GM21576 (cell line): ENCODE results near the gene GOLM1.
"Not testable (repeated sequence)": the region's sequence is repeated elsewhere in the genome, so short reads cannot be mapped to it uniquely, and the experiment has no call there.

Experiments used
- ATAC-seq: cut with Tn5 transposase; IDR thresholded peaks from one replicate; pipeline ENCODE4 v1.9.1; 2021; ENCODE audit warnings: mild to moderate bottlenecking, moderate library complexity; ENCODE audit not compliant: unreplicated experiment

Gene GOLM1

DNA sequence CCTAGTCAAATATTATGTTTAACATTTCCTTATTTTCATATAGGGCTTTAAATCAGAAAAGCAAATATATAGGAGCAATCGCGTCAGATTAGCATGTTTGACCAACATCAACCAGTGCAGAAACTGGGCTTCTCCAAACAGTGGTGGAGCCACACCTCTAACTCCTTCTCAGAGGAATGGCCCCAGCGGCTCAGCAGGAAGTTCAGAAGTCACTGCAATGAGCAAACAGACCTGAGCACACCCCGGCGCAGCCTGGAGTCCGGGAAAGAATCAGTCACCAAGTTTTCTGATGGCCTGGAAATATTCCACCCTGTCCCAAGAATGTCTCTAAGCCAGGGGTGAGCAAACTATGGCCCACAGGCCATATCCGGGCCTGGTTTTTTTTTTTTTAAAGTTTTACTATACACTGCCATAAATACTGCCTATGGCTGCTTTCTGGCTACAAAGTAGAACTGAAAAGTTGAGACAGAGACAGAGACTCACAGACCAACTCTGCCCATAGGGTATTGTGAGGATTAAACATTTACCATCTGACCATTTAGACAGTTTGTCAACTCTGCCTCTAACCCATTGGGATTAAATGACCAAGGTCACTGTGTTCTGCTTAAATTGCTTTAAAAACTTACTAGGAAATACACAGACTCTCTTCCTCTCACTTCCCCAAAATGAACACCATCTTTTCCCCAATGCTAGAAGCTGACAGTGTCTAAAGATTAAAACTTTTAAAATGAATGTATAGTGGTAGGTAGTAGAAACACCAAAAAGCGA, 5.4 kb downstream of the GOLM1 start:
- no peak for ATAC-seq

DNA sequence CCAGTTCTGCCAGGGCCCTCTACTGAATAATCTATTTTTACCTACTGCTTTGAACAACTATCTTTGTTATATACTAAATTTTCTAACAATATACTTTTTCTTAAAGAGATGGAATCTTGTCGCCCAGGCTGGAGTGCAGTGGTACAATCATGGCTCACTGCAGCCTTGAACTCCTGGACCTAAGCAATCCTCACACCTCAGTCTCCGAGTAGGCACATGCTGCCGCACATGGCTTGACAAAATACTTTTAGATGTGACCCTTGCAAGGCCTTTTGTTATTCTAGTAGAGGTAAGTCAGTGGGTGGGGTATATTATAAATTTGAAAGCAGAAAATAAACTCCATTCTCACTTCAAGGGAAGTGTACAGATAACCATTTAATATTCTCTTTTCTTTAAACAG, 7.9 kb downstream of the GOLM1 start:
- no peak for ATAC-seq

DNA sequence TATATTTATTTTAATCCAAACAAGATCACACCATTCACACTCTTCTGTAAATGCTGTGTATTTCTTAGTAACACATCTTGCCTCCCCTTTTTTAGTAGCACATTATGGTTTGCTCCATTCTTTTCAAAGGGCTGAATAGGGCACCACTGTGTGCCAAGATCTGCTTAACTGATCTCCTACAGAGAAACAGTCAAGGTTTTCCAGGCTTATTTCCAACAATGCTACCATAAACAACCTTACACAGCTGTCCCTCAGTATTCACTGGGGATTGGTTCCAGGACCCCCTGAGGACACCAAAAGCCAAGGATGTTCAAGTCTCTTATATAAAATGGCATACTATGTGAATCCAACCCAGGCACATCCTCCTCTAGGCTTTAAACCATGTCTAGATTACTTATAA, 16.5 kb downstream of the GOLM1 start:
- no peak for ATAC-seq

DNA sequence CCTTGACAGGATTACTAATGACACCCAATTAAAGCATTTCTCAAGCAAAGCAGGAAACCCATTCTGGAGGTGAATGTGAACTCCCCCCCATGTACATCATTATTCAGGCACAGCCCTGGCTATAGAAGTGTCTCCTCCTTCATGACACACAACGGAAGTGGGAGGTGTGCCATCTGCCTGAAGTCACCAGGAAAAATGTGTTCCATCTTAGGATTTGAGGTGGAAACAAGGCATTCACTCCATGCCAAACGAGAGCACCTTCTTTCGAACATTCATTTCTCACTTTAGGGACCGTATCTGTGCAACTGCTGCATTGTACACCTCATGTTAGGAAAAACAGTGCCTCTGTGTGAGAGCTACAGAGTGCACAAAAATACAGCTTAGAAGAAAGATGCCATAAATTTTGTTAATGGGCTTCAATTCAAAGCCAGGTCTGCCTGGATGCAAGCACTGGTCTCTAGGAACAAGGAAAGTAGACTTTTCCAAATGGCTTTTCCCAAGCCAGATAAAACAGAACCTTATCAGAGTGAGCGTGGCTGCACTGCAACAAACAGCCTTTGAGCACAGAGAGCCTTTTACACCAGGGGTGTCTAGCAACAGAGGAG, 19.4 kb downstream of the GOLM1 start:
- ATAC-seq, result no peak

DNA sequence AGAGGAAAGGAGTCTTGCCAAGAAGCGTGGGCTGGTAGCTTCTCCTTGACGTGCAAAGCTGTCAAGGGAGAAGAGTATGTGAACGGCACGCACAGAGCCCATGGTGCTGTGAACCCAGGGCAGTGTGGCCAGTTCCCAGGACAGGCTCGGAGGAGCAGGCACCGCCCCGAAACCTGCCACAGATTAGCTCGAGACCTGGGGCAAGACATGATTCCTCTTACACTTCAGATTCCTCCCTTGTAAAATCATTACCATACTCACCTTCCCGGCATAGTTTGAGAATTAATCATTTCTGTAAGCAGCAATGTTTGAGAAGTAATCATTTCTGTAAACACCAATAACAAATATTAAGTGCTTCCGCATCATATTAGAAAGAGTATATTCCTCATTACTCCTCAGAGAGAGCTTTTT, 19.9 kb downstream of the GOLM1 start:
- ATAC-seq, result no peak

DNA sequence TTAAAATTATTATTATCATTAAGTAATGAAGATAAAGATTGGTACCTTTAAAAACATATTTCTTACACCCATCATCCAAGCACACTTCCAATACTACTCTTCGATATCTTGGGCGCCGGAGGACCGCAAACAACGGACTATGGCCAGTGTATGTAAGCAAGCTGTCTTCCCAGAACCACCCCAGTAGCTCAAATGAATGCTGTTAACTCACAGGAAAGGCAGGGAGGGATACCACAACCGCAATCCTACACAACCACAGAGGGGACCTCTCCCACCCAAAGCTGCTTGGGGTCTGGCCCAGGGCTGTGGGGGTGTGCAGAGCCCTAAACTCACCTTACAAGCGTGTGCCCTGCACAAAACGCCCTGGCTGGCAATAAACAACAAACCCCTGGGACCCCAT, 20.6 kb downstream of the GOLM1 start:
- no peak for ATAC-seq

DNA sequence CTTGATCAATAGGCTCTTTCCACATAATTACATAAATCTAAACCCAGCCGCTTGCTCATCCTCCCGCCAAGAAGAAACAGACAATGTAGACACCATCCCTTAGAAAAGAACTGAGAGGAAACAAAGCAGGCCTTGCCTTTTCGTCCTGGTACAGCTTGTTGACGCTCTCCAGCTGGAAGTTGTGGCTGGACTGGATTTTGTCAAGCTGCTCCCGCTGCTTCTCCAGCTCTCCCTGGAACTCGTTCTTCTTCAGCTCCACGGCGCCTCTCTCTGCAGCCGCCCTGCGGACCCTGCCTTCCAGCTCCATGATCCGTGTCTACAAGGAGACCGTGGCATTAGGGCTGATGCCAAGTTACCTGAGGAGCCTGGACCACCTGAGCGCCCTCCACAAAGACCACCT, 22.1 kb downstream of the GOLM1 start:
- ATAC-seq, result no peak

DNA sequence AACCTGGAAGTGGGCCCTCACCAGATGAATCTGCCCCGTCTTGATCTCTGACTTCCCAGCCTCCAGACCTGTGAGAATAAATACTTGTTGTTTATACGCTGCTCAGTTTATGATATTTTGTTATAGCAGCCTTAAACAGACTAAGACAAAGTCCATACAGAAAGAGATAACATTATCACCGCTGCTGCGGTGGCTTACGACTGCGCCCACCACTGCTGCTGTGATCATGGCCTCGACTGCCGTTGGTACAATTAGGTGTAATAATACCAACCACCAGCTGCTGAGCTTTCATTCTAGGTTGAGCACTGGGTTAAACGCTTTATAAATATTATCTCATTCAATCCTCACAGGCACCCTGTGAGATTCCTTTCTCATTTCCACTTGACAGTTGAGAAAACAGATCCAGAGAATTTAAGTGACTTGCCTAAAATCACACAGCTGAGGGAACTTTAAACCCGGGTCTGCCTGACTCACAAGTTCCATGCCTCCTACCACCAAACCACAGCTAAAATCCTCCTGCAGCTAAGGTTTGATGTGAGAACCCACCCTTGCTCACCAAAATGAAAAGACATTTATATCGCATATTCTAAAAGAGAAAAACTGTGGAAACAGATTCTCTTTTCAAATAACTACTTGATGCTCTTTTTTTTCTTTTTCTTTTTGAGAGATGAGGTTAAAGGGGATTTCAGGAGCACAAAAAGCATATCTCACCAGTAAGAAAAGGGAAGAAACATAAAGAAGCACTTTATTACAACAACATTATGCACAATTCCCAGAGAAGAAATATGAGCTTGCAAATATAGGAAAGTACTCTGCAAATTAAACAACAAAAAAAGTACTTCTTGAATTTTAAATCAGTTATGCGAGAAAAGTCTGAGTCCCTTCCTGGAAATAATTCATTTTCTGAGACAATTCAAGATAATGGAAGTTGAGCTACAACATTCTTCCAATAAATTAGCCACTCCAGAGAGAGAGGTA, 23.9 kb downstream of the GOLM1 start:
- no peak for ATAC-seq

DNA sequence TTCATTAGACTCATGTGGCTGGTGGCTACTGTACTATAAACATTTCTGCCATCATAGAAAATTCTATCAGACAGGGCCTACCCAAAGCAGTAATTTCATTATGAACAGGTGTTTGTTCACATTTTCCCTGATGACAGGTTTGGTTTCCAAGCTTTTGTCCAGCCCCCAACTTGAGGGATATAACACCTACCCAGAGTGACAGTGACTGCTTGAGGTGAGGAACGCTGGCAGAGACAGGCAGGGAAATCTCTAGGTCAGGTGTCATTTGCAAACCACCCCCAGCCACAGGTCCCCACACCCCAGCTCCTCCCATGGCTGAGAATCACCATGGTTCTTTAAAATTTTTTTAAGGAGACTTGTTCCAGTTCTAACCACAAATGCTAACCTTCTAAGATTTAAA, 25.5 kb downstream of the GOLM1 start:
- no peak for ATAC-seq

DNA sequence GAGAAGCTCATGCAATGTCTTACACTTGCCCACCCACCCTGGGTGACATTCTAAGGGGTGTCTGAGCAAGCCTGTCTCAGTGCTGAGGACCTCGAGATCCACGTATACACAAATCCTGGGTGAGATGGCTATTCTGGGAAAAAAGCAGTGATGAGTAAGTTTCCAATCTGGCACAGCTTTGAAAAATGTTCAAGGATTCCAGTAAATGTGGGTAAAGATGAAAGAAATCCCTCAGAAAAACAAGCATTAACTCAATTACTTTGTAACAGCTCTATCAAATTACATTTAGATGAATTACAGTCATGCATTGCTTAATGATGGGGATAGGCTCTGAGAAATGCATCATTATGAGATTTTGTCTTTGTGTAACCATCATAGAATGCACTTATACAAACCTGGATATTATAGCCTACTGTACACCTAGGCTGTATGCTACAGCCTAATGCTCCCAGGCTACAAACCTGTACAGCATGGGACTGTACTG, 26.9 kb downstream of the GOLM1 start:
- no peak for ATAC-seq

DNA sequence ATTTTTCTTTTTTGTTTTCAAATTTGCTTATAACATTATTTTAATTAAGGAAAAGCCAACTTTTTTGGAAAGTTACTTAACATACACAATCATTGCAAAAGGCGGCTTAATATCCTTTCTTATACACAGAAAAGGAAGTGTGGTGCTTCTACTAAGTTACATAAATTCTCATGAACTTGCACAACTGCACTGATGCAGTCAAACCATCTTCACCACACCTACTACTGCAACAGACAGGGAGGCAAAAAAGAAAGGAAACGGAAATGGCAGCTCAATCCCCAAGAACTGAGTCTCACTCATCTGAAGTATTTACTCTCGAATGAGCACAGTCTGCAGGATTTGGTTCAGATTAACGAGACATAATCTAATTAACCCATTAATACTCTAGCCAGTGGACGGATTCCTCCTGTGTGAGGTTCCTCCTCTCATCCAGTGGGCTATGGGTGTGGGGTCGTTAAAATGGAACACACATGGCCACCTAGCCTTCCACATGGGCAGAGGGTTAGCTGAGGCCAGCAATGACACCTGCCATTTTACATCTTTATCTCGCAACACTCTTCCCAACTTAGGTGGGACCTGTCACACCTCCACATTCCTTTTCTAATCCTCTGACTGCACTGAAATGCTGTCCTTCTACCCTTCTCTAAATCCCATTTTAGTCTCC, 30.0 kb downstream of the GOLM1 start:
- no peak for ATAC-seq

DNA sequence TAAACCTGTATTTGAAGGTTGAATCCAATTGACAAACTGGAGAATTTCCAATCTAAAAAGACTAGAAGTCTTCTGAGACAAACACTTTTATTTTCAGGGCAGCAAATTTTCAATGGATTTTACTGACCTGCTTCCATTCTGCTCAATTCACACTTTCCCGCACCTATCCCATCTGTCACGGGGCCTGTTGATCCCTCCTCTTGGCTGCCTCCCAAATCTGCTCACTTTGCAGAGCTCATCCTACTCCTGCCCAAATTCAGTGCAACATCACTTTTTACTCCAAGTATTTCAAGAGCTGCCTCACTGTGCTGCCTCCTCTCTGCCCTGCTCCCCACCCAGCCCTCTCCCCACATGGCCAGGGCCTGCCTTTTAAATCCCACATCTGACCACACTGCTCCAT, 35.1 kb downstream of the GOLM1 start:
- ATAC-seq, result no peak

DNA sequence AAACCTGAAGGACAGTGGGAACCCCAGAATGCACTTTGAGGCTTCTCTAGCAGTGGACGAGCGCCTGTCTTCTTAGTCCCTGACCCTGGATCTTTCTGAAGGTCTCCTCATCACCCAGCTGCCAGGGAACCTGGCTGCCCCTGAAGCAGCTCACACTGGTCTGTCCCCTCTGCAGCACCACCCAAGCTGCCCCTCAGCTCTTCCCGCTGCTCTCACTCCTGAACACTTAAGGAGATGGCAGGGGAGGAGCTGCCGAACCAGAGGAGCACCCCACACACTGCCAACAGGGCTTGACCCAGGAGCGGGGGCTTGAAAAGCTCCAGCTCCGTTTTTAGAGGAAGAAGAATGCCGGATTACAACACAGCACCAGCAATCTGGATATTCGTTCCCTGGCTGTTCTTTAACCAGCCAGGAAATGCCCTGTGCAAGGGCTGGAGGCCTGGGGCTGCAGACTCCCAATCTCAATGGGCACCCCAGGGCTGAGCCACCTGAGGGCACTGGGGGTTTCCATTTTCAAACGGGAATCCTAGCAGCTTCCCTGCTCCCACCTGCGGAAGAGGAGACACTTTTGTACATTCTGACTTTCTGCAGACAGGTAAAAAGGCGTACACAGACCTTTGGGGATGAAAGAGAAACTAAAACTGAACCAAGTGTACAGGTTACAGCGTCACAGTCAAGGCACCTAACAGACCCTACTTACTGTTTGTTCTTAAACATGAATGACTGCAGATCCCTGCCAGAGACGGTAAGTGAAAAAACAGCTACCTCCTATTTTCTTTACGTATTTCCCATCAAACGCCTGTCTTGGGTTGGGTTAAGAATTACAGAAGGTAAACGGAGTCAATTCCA, 36.3 kb downstream of the GOLM1 start:
- ATAC-seq, result no peak

DNA sequence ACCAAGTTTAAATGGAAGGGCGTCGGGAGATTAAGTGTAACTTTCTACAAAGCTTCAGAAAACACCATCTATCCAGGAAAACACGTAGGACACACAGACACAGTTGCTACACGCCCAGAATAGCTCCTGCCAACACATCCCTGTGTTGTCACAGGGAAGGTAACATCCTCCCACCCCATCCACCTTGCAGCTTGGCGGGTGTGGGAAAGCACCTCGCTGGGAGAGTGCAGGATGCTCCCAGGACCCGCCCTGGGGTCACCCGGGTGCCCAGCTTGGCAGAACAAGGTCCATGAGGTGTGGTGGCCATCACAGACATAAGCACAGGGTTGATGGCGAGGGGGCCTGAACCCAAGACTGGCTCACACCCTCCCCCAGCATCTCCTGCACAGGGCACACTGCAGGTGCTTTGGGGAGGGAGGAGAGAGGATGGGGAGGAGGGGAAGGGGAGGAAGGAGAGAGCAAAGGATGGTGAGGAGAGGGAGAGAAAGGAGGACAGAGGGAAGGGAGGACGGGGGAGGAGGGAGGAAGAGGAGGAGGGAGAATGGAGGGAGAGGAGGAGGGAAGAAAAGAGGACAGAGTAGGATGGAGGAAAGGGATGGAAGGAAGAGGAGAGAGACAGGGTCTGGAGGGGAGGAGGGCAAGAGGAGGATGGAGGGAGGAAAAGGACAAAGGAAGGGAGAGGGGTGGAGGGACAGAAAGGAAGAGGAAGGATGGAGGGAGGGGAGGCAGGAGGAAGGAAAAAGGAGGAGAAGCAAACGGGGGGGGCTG, 37.2 kb downstream of the GOLM1 start:
- no peak for ATAC-seq

DNA sequence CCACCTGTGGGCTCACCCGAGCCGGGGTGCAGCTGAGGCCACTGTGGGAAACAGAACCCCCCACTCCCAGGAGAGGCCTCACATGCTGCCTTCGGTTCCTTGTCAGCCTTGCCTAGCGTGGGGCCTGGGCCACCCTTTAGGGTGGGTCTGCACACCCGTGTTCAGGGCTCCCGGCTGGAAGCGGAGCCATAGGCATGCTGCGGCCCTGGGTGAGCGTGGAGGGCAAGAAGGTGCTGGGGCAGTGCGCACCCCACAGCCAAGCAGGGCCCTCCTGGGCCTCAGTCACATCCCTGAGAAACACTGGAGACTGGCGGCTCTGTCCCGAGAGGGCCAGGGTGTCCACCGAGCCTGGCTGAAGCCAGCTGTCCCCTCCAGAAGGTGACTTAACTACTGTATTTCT, 41.9 kb downstream of the GOLM1 start:
- ATAC-seq, result no peak

DNA sequence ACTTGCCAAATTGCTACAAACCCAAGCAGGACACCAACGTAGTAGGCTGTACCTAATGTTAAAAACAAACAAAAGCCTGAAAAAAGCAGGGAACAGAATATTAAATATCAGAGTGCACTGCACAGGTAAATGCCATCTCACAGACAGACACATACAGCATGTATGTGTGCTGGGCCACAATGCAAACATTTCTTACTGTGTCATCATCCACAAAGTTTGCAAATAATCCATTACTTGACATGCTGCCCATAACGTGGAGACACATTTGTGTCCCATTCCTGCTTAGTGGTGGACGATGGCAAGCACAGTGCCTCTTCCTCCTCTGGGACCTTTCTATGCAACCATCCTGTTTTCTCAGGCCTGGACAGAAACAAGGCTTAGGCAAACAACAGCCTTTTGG, 44.7 kb downstream of the GOLM1 start:
- ATAC-seq, result no peak

DNA sequence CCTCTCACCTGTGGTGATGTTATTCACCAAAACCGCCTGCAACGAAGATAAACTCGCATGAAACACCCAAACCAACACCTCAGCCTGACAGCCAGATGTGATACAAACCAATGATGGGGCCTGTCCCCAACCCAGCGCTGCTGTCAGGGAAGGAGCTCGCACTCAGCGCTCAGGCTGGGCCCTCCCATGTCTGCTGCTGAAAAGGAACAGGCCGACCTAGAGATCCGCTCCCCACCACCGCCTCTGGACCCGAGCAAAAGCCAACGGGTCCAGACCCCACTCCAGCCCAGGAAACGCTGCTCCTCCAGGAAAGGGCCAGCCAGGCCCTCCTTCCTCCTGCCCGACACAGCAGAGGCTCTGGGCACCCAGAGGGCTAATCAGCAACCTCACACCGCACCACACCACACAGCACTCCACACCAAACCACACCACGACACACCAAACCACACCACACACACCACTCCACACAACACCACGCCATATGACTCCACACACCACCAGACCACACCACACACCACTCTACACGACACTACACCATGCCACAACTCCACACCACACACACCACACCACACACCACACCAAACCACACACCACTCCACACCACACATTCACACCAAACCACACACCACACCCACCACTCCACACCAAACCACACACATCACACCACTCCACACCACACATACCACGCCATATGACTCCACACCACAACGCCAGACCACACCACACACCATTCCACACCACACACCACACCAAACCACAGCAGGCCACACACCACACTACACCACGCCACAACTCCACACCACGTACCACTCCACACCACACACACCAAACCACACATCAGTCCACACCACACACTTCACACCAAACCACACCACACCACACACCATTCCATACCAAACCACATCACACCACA, 46.5 kb downstream of the GOLM1 start:
- ATAC-seq, result no peak

DNA sequence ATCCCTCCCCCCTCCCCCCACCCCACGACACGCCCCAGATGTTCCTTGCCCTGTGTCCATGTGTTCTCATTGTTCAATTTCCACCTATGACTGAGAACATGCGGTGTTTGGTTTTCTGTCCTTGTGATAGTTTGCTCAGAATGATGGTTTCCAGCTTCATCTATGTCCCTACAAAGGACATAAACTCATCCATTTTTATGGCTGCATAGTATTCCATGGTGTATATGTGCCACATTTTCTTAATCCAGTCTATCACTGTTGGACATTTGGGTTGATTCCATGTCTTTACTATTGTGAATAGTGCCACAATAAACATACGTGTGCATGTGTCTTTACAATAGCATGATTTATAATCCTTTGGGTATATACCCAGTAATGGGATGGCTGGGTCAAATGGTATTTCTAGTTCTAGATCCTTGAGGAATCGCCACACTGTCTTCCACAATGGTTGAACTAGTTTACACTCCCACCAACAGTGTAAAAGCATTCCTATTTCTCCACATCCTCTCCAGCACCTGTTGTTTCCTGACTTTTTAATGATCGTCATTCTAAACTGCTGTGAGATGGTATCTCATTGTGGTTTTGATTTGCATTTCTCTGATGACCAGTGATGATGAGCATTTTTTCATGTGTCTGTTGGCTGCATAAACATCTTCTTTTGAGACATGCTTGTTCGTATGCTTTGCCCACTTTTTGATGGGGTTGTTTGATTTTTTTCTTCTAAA, 51.2 kb downstream of the GOLM1 start:
- ATAC-seq, result not testable (repeated sequence)
